ENCODE measurements around the gene RPS15. TPM values are rescaled to one million over a fixed set of nuclear protein-coding genes. Genes with fewer than 3 reads are reported as not detected.

Gene RPS15
- total RNA-seq, 1 experiment from 2014 or later: 1,862 TPM

GRCh38 chr19:1417681-1418495 lies 20.3 kb upstream of the RPS15 start:
- H3K36me3 ChIP-seq (ENCODE audit: control insufficient read depth in 1 of 2, insufficient read depth in 2 of 2, low read length in 2 of 2): peaks cover 33 to 74% of the 10 kb centered on the region in 2 experiments
- peaks cover 19 to 34% of the 10 kb centered on the region in 2 experiments; a peak in 3 of 4 replicates for H3K4me1 ChIP-seq (ENCODE audit: control insufficient read depth in 1 of 2, insufficient read depth in 2 of 2, low read length in 2 of 2)
- ChIA-PET RAD21 (ENCODE audit: low non-redundant PET in 1 of 2, low total read pairs in 2 of 2, uncharacterized antibody in 2 of 2, unreplicated experiment in 2 of 2) (no interaction called here), CTCF (no interaction called here), POLR2A (no interaction called here)
- no peak overlapping the region for H3K4me3 ChIP-seq (replicated peaks in 1 of 2; ENCODE audit: low read depth in 1 of 2, low read length in 2 of 2)
- no peaks in the 10 kb centered on the region for H3K9me3 ChIP-seq (ENCODE audit: control insufficient read depth in 1 of 2, insufficient read depth in 1 of 2, low read depth in 1 of 2, low read length in 2 of 2)
- no peak overlapping the region for H2AFZ ChIP-seq (ENCODE audit: low read depth, low read length, poor library complexity, severe bottlenecking)
- TF ChIP-seq TCF7L2 (IDR thresholded peaks at IDR 0.05; ENCODE audit: borderline replicate concordance, extremely low read depth, insufficient read depth, insufficient read length) (no peak), RAD21 (IDR thresholded peaks at IDR 0.05; ENCODE audit: low read depth) (no peak), SRF (IDR thresholded peaks at IDR 0.05; ENCODE audit: low read depth) (no peak), EGR1 (IDR thresholded peaks at IDR 0.05; ENCODE audit: low read depth) (no peak), EZH2 (IDR thresholded peaks at IDR 0.05) (no peak), POLR2AphosphoS5 (IDR thresholded peaks at IDR 0.05; ENCODE audit: low read depth, low read length) (no peak), CBX3 (IDR thresholded peaks at IDR 0.05; ENCODE audit: low read depth) (no peak)
- no peak overlapping the region for H3K9ac ChIP-seq (ENCODE audit: low read length)
- no peaks in the 10 kb centered on the region for H3K27me3 ChIP-seq (ENCODE audit: insufficient read depth, low read length)
- no TSS peak for BruUV-seq (replicated peaks)
- peaks cover 21% of the 10 kb centered on the region; the same call in 1 of the 2 replicates for H4K20me1 ChIP-seq (ENCODE audit: insufficient read depth)
- intact Hi-C loops (cut with micrococcal nuclease): no loop called here
- H3K4me2 ChIP-seq (ENCODE audit: low read length): no peak overlapping the region
- ATAC-seq: no peak
- DNase-seq (ENCODE audit: low read depth, low spot score): no peak
- H3K27ac ChIP-seq (ENCODE audit: low read depth, low read length): no peak overlapping the region; the same call in 1 of the 2 replicates
- H3K79me2 ChIP-seq (ENCODE audit: insufficient read depth, low read length): peaks cover 96% of the 10 kb centered on the region
- no peaks in the 10 kb centered on the region for H3K9me2 ChIP-seq (ENCODE audit: insufficient read depth)

GRCh38 chr19:1418496-1418775 lies 19.8 kb upstream of the RPS15 start:
- CTCF ChIA-PET: no interaction called here
- Histone ChIP-seq H3K9ac (ENCODE audit: low read length) (no peak overlapping the region), H4K20me1 (ENCODE audit: insufficient read depth) (peaks cover 21% of the 10 kb centered on the region; the same call in 1 of the 2 replicates), H3K4me2 (ENCODE audit: low read length) (no peak overlapping the region), H2AFZ (ENCODE audit: low read depth, low read length, poor library complexity, severe bottlenecking) (no peak overlapping the region), H3K27ac (ENCODE audit: low read depth, low read length) (no peak overlapping the region), H3K9me2 (ENCODE audit: insufficient read depth) (no peaks in the 10 kb centered on the region), H3K4me3 (replicated peaks in 1 of 2; ENCODE audit: low read depth in 1 of 2, low read length in 2 of 2) (no peak overlapping the region), H3K79me2 (ENCODE audit: insufficient read depth, low read length) (peaks cover 96% of the 10 kb centered on the region), H3K9me3 (ENCODE audit: control insufficient read depth in 1 of 2, insufficient read depth in 1 of 2, low read depth in 1 of 2, low read length in 2 of 2) (no peaks in the 10 kb centered on the region), H3K4me1 (ENCODE audit: control insufficient read depth in 1 of 2, insufficient read depth in 2 of 2, low read length in 2 of 2) (peaks cover 19 to 29% of the 10 kb centered on the region in 2 experiments; a peak in 3 of 4 replicates), H3K27me3 (ENCODE audit: insufficient read depth, low read length) (no peaks in the 10 kb centered on the region), H3K36me3 (ENCODE audit: control insufficient read depth in 1 of 2, insufficient read depth in 2 of 2, low read length in 2 of 2) (peaks cover 37 to 74% of the 10 kb centered on the region in 2 experiments)
- intact Hi-C loops (cut with micrococcal nuclease): no loop called here
- POLR2A ChIA-PET: no interaction called here
- TF ChIP-seq YY1 (IDR thresholded peaks at IDR 0.05; ENCODE audit: extremely low read depth, insufficient replicate concordance, low read depth, low read length) (no peak), POLR2AphosphoS5 (IDR thresholded peaks at IDR 0.05; ENCODE audit: low read depth, low read length) (no peak), JUND (IDR thresholded peaks at IDR 0.05) (no peak), MAX (IDR thresholded peaks at IDR 0.05) (no peak), CBX3 (IDR thresholded peaks at IDR 0.05; ENCODE audit: low read depth) (no peak), ELF1 (IDR thresholded peaks at IDR 0.05; ENCODE audit: borderline replicate concordance, low read depth) (no peak), POLR2A (IDR thresholded peaks at IDR 0.05; ENCODE audit: borderline replicate concordance, extremely low read depth, insufficient read depth, insufficient read length) (no peak), CEBPB (IDR thresholded peaks at IDR 0.05; ENCODE audit: low read depth) (no peak), SP1 (IDR thresholded peaks at IDR 0.05; ENCODE audit: low read depth) (no peak), CTCF (IDR thresholded peaks at IDR 0.05 in 2 of 3, conservative IDR thresholded peaks at IDR 0.05 in 1 of 3; ENCODE audit: borderline replicate concordance in 1 of 3, insufficient read depth in 1 of 3, low read depth in 2 of 3, low read length in 2 of 3) (no peak), EGR1 (IDR thresholded peaks at IDR 0.05; ENCODE audit: low read depth) (no peak)
- ATAC-seq (no peak), DNase-seq (ENCODE audit: low read depth, low spot score) (no peak)
- no TSS peak for BruUV-seq (replicated peaks)
- RAD21 ChIA-PET (ENCODE audit: low non-redundant PET in 1 of 2, low total read pairs in 2 of 2, uncharacterized antibody in 2 of 2, unreplicated experiment in 2 of 2): no interaction called here
